Panc1 (cell line): ENCODE data around the gene SCRN2. TPM values are rescaled to one million over a fixed set of nuclear protein-coding genes. Genes with fewer than 3 reads are reported as not detected.

Experiments
- ATAC-seq: fragments of 200-7000 bp; cut with Tn5 transposase; 2 replicates; pipeline ENCODE4 v1.9.1; 2020; ENCODE audit warnings: mild to moderate bottlenecking, moderate library complexity
- BruUV-seq: library from RNA; stranded (reverse); fragments of 400-500 nt; replicated peaks from 2 replicates; lab custom pipeline; 2021; lab: Mats Ljungman, UMichigan
- CTCF ChIA-PET: fragments of 300-600 bp; sonication (Branson Sonifier 250); formaldehyde crosslinking; loops from one replicate; lab custom pipeline; 2022; ENCODE audit warnings: antibody characterized with exemption; lab: Charles Lee
- POLR2A ChIA-PET: fragments of 300-600 bp; sonication (Branson Sonifier 250); formaldehyde crosslinking; loops from one replicate; lab custom pipeline; 2022; ENCODE audit warnings: antibody characterized with exemption; lab: Charles Lee
- DNase-seq: peaks from one replicate; pipeline ENCODE4 v3.0.0-alpha.2; 2010; ENCODE audit warnings: low read depth, low spot score
- H3K27ac ChIP-seq: 2 replicates; pipeline ENCODE4 v1.5.1; 2011; ENCODE audit warnings: mild to moderate bottlenecking, low read length, inconsistent platforms
- H3K27me3 ChIP-seq: fragments of 200-500 bp; sonication (Bioruptor generic); 2 replicates; pipeline ENCODE4 v1.6.0; 2014; ENCODE audit warnings: low read length, inconsistent platforms; ENCODE audit not compliant: control insufficient read depth, insufficient read depth
- H3K36me3 ChIP-seq: fragments of 200-500 bp; sonication (Bioruptor generic); 2 replicates; pipeline ENCODE4 v1.5.1; 2014; ENCODE audit warnings: inconsistent platforms, mild to moderate bottlenecking, low read length, moderate library complexity; ENCODE audit not compliant: control insufficient read depth, insufficient read depth
- H3K4me1 ChIP-seq: 2 replicates; pipeline ENCODE4 v1.5.1; 2011; ENCODE audit warnings: inconsistent platforms, mild to moderate bottlenecking, low read length, moderate library complexity; ENCODE audit not compliant: control insufficient read depth, insufficient read depth
- H3K4me3 ChIP-seq, 2 experiments: 2 replicates each; pipeline ENCODE4 v1.5.1; 2011 to 2012; ENCODE audit warnings: low read depth in 2 of 2, low read length in 2 of 2, mild to moderate bottlenecking in 2 of 2, inconsistent platforms in 1 of 2, moderate library complexity in 1 of 2
- H3K9me3 ChIP-seq: fragments of 200-500 bp; sonication (Bioruptor generic); 2 replicates; pipeline ENCODE4 v1.5.1; 2014; ENCODE audit warnings: low read depth, mild to moderate bottlenecking, inconsistent platforms, low read length, moderate library complexity; ENCODE audit not compliant: control insufficient read depth, insufficient read depth
- POLR2AphosphoS5 ChIP-seq: IDR thresholded peaks from 2 replicates; pipeline ENCODE4 v1.6.1; 2012; ENCODE audit warnings: mild to moderate bottlenecking, low read depth, low read length, moderate library complexity
- SIN3A ChIP-seq: IDR thresholded peaks from 2 replicates; pipeline ENCODE4 v1.6.1; 2012; ENCODE audit warnings: low read depth, mild to moderate bottlenecking, low read length, moderate library complexity, borderline replicate concordance; ENCODE audit not compliant: insufficient read depth
- TCF7L2 ChIP-seq: IDR thresholded peaks from 2 replicates; pipeline ENCODE4 v1.6.1; 2011; ENCODE audit warnings: mild to moderate bottlenecking, low read depth, low read length, inconsistent platforms
- in situ Hi-C: cut with HindIII; loops from 2 replicates; pipeline ENCODE4 v1.10.0; 2016; ENCODE audit warnings: low sequenced_read_pairs, low pct_unique_long_range_greater_than_20kb
- intact Hi-C: fragments of 100-400 bp; cut with micrococcal nuclease; formaldehyde crosslinking; loops from one replicate; pipeline ENCODE4 v1.10.0; 2022; ENCODE audit not compliant: unreplicated experiment
- total RNA-seq: library from RNA; stranded (reverse); gene quantifications from one replicate; pipeline ENCODE4 v1.2.1, GENCODE V29; 2021; ENCODE audit not compliant: unreplicated experiment
- TF ChIP-seq, protein P1 (sequence below): fragments of 450-650 bp; IDR thresholded peaks from 2 replicates; pipeline ENCODE4 v1.5.1; 2017; ENCODE audit warnings: mild to moderate bottlenecking
- TF ChIP-seq, protein P2 (sequence below), 2 experiments: IDR thresholded peaks; 2 replicates each; pipeline ENCODE4 v1.6.1; 2011 to 2012; ENCODE audit warnings: low read depth in 2 of 2, control low read depth in 1 of 2, low read length in 1 of 2, mild to moderate bottlenecking in 1 of 2, moderate library complexity in 1 of 2; ENCODE audit not compliant: insufficient read depth in 1 of 2

SCRN2 gene
- total RNA-seq, 1 experiment from 2014 or later, result 34.9 TPM

DNA sequence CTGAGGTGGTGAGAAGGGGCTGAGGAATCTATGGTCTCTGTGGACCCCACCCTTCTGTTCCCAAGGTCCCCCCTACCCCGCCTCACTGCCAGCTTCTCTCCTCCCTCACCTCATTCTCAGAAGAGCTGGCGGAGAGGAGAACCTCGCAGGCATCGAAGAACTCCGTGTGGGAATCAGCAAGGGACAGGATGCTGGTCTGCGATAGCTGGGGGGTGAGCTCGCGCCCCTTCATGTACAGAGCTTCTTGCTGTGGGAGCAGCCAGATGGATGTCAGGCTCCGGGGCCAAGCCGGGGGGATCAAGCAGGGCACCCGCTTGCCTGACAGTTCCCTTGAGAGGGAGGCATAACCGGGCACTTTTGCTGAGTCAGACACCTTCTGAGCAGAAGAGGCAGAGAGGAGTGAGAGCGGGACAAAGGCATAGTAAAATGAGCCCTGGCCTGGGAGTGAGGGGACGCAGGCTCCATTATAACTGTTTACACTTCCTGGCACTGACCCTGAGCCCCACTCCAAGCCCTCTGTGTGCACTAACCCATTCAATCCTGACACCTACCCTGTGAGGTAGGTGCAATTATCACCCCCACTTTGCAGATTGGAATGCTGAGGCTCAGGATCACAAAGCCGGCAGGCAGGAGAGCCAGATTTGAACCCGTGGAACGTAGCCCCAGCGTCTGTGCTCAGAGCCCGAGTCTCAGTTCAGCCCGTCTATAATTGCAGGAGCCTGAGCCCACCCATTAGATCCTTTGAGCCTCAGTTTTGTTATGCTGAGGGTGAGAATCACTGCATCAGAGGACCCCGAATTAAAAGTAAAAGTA, 25.8 kb downstream of the SCRN2 start:
- ATAC-seq, result no peak
- TF ChIP-seq TCF7L2 (no peak), SIN3A (no peak), POLR2AphosphoS5 (no peak)
- TF ChIP-seq, protein P1, sequence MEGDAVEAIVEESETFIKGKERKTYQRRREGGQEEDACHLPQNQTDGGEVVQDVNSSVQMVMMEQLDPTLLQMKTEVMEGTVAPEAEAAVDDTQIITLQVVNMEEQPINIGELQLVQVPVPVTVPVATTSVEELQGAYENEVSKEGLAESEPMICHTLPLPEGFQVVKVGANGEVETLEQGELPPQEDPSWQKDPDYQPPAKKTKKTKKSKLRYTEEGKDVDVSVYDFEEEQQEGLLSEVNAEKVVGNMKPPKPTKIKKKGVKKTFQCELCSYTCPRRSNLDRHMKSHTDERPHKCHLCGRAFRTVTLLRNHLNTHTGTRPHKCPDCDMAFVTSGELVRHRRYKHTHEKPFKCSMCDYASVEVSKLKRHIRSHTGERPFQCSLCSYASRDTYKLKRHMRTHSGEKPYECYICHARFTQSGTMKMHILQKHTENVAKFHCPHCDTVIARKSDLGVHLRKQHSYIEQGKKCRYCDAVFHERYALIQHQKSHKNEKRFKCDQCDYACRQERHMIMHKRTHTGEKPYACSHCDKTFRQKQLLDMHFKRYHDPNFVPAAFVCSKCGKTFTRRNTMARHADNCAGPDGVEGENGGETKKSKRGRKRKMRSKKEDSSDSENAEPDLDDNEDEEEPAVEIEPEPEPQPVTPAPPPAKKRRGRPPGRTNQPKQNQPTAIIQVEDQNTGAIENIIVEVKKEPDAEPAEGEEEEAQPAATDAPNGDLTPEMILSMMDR, result no peak
- TF ChIP-seq, protein P2, sequence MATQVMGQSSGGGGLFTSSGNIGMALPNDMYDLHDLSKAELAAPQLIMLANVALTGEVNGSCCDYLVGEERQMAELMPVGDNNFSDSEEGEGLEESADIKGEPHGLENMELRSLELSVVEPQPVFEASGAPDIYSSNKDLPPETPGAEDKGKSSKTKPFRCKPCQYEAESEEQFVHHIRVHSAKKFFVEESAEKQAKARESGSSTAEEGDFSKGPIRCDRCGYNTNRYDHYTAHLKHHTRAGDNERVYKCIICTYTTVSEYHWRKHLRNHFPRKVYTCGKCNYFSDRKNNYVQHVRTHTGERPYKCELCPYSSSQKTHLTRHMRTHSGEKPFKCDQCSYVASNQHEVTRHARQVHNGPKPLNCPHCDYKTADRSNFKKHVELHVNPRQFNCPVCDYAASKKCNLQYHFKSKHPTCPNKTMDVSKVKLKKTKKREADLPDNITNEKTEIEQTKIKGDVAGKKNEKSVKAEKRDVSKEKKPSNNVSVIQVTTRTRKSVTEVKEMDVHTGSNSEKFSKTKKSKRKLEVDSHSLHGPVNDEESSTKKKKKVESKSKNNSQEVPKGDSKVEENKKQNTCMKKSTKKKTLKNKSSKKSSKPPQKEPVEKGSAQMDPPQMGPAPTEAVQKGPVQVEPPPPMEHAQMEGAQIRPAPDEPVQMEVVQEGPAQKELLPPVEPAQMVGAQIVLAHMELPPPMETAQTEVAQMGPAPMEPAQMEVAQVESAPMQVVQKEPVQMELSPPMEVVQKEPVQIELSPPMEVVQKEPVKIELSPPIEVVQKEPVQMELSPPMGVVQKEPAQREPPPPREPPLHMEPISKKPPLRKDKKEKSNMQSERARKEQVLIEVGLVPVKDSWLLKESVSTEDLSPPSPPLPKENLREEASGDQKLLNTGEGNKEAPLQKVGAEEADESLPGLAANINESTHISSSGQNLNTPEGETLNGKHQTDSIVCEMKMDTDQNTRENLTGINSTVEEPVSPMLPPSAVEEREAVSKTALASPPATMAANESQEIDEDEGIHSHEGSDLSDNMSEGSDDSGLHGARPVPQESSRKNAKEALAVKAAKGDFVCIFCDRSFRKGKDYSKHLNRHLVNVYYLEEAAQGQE (IDR thresholded peaks at IDR 0.05; ENCODE audit: insufficient read depth in 1 of 2, low read depth in 2 of 2, low read length in 1 of 2), result no peak
- ChIA-PET CTCF (interaction anchor here (1.1 kb wide), 1 partner anchor 14 kb away, joined by 3 read pairs; no protein-coding TSS in a partner anchor), POLR2A (interaction anchor here (0.6 kb wide), 1 partner anchor 276 kb away, joined by 5 read pairs; no protein-coding TSS in a partner anchor)
- Histone ChIP-seq H3K4me3 (no peak overlapping the region), H3K27me3 (no peaks in the 10 kb centered on the region), H3K27ac (no peak overlapping the region), H3K36me3 (no peaks in the 10 kb centered on the region), H3K9me3 (no peaks in the 10 kb centered on the region), H3K4me1 (peaks cover under 1% of the 10 kb centered on the region; the same call in 1 of the 2 replicates)
- intact Hi-C loops, result no loop called here
- DNase-seq, result no peak
- BruUV-seq, result no TSS peak
- in situ Hi-C loops, result no loop called here

DNA sequence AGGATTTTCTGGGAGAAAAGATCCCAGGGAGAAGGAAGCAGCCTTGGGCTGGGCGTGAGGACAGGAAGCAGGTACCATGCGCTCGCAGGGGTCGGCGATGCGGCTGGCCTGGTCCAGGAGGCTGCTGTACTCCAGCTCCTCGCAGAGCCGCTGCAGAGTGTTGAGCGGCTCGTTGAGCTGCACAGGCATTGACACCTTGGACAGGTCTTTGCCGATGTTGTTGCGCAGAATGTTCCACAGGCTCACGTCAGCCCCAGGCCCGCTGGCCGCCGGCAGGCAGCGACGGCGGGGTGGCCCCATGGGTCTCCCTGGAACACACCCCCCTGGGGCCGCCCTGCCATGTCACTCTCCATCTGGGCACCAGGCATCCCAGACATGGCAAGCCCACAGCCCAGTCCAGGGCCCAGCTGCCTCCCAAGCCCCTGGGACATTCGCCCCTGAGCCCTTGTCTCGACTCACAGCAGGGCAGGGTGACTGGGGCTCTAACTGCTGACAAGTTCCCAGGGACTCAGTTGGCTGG, 27.5 kb downstream of the SCRN2 start:
- no peaks in the 10 kb centered on the region for H3K36me3 ChIP-seq
- no peak for DNase-seq
- H3K4me1 ChIP-seq, result peaks cover 6% of the 10 kb centered on the region; the same call in 1 of the 2 replicates
- in situ Hi-C loops (no loop called here), intact Hi-C loops (no loop called here)
- H3K9me3 ChIP-seq, result no peaks in the 10 kb centered on the region
- BruUV-seq, result no TSS peak
- no peak overlapping the region for H3K4me3 ChIP-seq
- no peaks in the 10 kb centered on the region for H3K27me3 ChIP-seq
- ATAC-seq, result no peak
- TF ChIP-seq POLR2AphosphoS5 (no peak), TCF7L2 (no peak)
- TF ChIP-seq, protein P1, result no peak
- TF ChIP-seq, protein P2 (IDR thresholded peaks at IDR 0.05; ENCODE audit: insufficient read depth in 1 of 2, low read depth in 2 of 2, low read length in 1 of 2), result no peak
- H3K27ac ChIP-seq, result no peak overlapping the region
- CTCF ChIA-PET, result interaction anchor here (0.6 kb wide), 1 partner anchor 77 kb away, joined by 6 read pairs; no protein-coding TSS in a partner anchor
- POLR2A ChIA-PET, result no interaction called here
